NCI-H524 treated with DMSO at 0.1 percent for 48 hours (cell line): ENCODE measurements around the gene ATRNL1.

Experiments used
- DNase-seq: peaks from one replicate; lab custom pipeline; 2025; lab: John Stamatoyannopoulos, UW

Gene ATRNL1

GRCh38 chr10:115093286-115093775, at the start of gene ATRNL1:
Gene ATRNL1 (plus strand): TSS chr10:115093365. CDS start chr10:115093751, 386 bp downstream.
- DNase-seq, result no peak

GRCh38 chr10:115043719-115044118, 49.4 kb upstream of the ATRNL1 start:
- DNase-seq, result no peak

GRCh38 chr10:115044891-115045290, 48.3 kb upstream of the ATRNL1 start:
- DNase-seq, result no peak

GRCh38 chr10:115045499-115045898, 47.7 kb upstream of the ATRNL1 start:
- DNase-seq, result no peak

- no peak for DNase-seq
Measured at GRCh38 chr10:115046686-115047236, 46.4 kb upstream of the ATRNL1 start.

GRCh38 chr10:115047705-115048104, 45.5 kb upstream of the ATRNL1 start:
- DNase-seq, result no peak

- DNase-seq, result no peak
Measured at GRCh38 chr10:115049318-115049717, 43.8 kb upstream of the ATRNL1 start.

GRCh38 chr10:115049960-115050359, 43.2 kb upstream of the ATRNL1 start:
- no peak for DNase-seq

- no peak for DNase-seq
Measured at GRCh38 chr10:115050375-115051010, 42.7 kb upstream of the ATRNL1 start.

GRCh38 chr10:115051216-115051615, 41.9 kb upstream of the ATRNL1 start:
- DNase-seq, result no peak

- DNase-seq, result no peak
Measured at GRCh38 chr10:115052226-115052625, 40.9 kb upstream of the ATRNL1 start.

GRCh38 chr10:115052728-115053127, 40.4 kb upstream of the ATRNL1 start:
- no peak for DNase-seq

- no peak for DNase-seq
Measured at GRCh38 chr10:115056186-115056585, 37.0 kb upstream of the ATRNL1 start.

- no peak for DNase-seq
Measured at GRCh38 chr10:115059301-115059898, 33.8 kb upstream of the ATRNL1 start.

GRCh38 chr10:115063701-115064658, 29.2 kb upstream of the ATRNL1 start:
- DNase-seq, result no peak

- no peak for DNase-seq
Measured at GRCh38 chr10:115065801-115066200, 27.4 kb upstream of the ATRNL1 start.

GRCh38 chr10:115066528-115066927, 26.6 kb upstream of the ATRNL1 start:
- DNase-seq, result no peak

GRCh38 chr10:115073796-115074195, 19.4 kb upstream of the ATRNL1 start:
- no peak for DNase-seq

- DNase-seq, result no peak
Measured at GRCh38 chr10:115082506-115082905, 10.7 kb upstream of the ATRNL1 start.

GRCh38 chr10:115084277-115084850, 8.8 kb upstream of the ATRNL1 start:
- DNase-seq, result no peak

GRCh38 chr10:115091161-115091560, 2.0 kb upstream of the ATRNL1 start:
- DNase-seq, result no peak

GRCh38 chr10:115092258-115092554, 959 bp upstream of the ATRNL1 start:
- DNase-seq, result no peak
